Measurements from ENCODE around the gene KRT72. TPM values are rescaled to one million over a fixed set of nuclear protein-coding genes. Genes with fewer than 3 reads are reported as not detected.

The KRT72 gene
- total RNA-seq, 2 experiments from 2014 or later, result 2.3 TPM

GRCh38 chr12:52636592-52637258 is 35.5 kb upstream of the KRT72 start:
- CTCF ChIA-PET, result no interaction called here
- DNase-seq, result no peak
- Mint-ChIP-seq H3K4me1 (ENCODE audit: low read depth) (peaks cover 47% of the 10 kb centered on the region), H3K27me3 (ENCODE audit: low read depth) (no peaks in the 10 kb centered on the region), H3K27ac (no peak overlapping the region), H3K36me3 (ENCODE audit: low read depth) (no peaks in the 10 kb centered on the region), H3K4me3 (no peak overlapping the region), H3K9me3 (no peaks in the 10 kb centered on the region)
- intact Hi-C loops (cut with micrococcal nuclease), result no loop called here

- Mint-ChIP-seq H3K4me1 (ENCODE audit: low read depth) (peaks cover 47% of the 10 kb centered on the region), H3K27ac (no peak overlapping the region), H3K9me3 (no peaks in the 10 kb centered on the region), H3K36me3 (ENCODE audit: low read depth) (no peaks in the 10 kb centered on the region), H3K27me3 (ENCODE audit: low read depth) (no peaks in the 10 kb centered on the region), H3K4me3 (no peak overlapping the region)
- CTCF ChIA-PET, result interaction anchor here (0.8 kb wide), 1 partner anchor 127 kb away, joined by 3 read pairs; no protein-coding TSS in a partner anchor
- intact Hi-C loops (cut with micrococcal nuclease), result no loop called here
- DNase-seq, result no peak
These were observed 34.9 kb upstream of the KRT72 start for GRCh38 chr12:52636189-52636588.

- Mint-ChIP-seq H3K27me3 (ENCODE audit: low read depth) (no peaks in the 10 kb centered on the region), H3K36me3 (ENCODE audit: low read depth) (no peaks in the 10 kb centered on the region), H3K4me1 (ENCODE audit: low read depth) (peaks cover 58% of the 10 kb centered on the region), H3K4me3 (no peak overlapping the region), H3K27ac (no peak overlapping the region), H3K9me3 (no peaks in the 10 kb centered on the region)
- CTCF ChIA-PET, result interaction anchor here (0.7 to 1.5 kb wide), 3 partner anchors 46 to 236 kb away, joined by 3 to 5 read pairs (median 4); no protein-coding TSS in a partner anchor
- DNase-seq, result no peak
- intact Hi-C loops (cut with micrococcal nuclease), result no loop called here
These were observed 33.2 kb upstream of the KRT72 start for GRCh38 chr12:52634266-52635056.

- H3K27ac Mint-ChIP-seq, result peak overlapping the region; percentile 66
- CTCF ChIA-PET, result interaction anchor here (0.6 to 1.5 kb wide), 4 partner anchors 27 to 276 kb away, joined by 3 to 6 read pairs (median 5); no protein-coding TSS in a partner anchor
- peak; percentile 67 for DNase-seq
- no peaks in the 10 kb centered on the region for H3K9me3 Mint-ChIP-seq
- H3K4me3 Mint-ChIP-seq, result peak overlapping the region; percentile 41
- no peaks in the 10 kb centered on the region for H3K27me3 Mint-ChIP-seq (ENCODE audit: low read depth)
- peaks cover 64% of the 10 kb centered on the region for H3K4me1 Mint-ChIP-seq (ENCODE audit: low read depth)
- H3K36me3 Mint-ChIP-seq (ENCODE audit: low read depth), result no peaks in the 10 kb centered on the region
- intact Hi-C loops (cut with micrococcal nuclease), result loop anchor here (2.0 kb wide), 1 partner anchor 51 kb away; no protein-coding TSS in a partner anchor
These were observed 32.1 kb upstream of the KRT72 start for GRCh38 chr12:52633383-52633782.

GRCh38 chr12:52632656-52633055 is 31.4 kb upstream of the KRT72 start:
- Mint-ChIP-seq H3K27me3 (ENCODE audit: low read depth) (no peaks in the 10 kb centered on the region), H3K4me1 (ENCODE audit: low read depth) (peaks cover 66% of the 10 kb centered on the region), H3K4me3 (no peak overlapping the region), H3K27ac (no peak overlapping the region), H3K9me3 (no peaks in the 10 kb centered on the region), H3K36me3 (ENCODE audit: low read depth) (no peaks in the 10 kb centered on the region)
- intact Hi-C loops (cut with micrococcal nuclease), result loop anchor here (2.0 kb wide), 1 partner anchor 50 kb away; no protein-coding TSS in a partner anchor
- CTCF ChIA-PET, result interaction anchor here (1.0 to 1.1 kb wide), 2 partner anchors 15 to 26 kb away, joined by 4 to 6 read pairs; no protein-coding TSS in a partner anchor
- DNase-seq, result no peak

GRCh38 chr12:52631676-52632459 is 30.6 kb upstream of the KRT72 start:
- CTCF ChIA-PET, result interaction anchor here (0.6 to 1.2 kb wide), 5 partner anchors 14 to 610 kb away, joined by 3 to 5 read pairs (median 3); no protein-coding TSS in a partner anchor
- Mint-ChIP-seq H3K27me3 (ENCODE audit: low read depth) (no peaks in the 10 kb centered on the region), H3K4me1 (ENCODE audit: low read depth) (peaks cover 72% of the 10 kb centered on the region), H3K36me3 (ENCODE audit: low read depth) (no peaks in the 10 kb centered on the region), H3K27ac (no peak overlapping the region), H3K4me3 (no peak overlapping the region), H3K9me3 (no peaks in the 10 kb centered on the region)
- intact Hi-C loops (cut with micrococcal nuclease), result loop anchor here (2.0 kb wide), 1 partner anchor 49 kb away; no protein-coding TSS in a partner anchor
- no peak for DNase-seq

- Mint-ChIP-seq H3K9me3 (no peaks in the 10 kb centered on the region), H3K4me3 (peak overlapping the region; percentile 69), H3K27me3 (ENCODE audit: low read depth) (no peaks in the 10 kb centered on the region), H3K27ac (peak overlapping the region; percentile 86), H3K4me1 (ENCODE audit: low read depth) (peaks cover 76% of the 10 kb centered on the region), H3K36me3 (ENCODE audit: low read depth) (no peaks in the 10 kb centered on the region)
- intact Hi-C loops (cut with micrococcal nuclease), result no loop called here
- CTCF ChIA-PET, result interaction anchor here (0.6 to 1.2 kb wide), 4 partner anchors 20 to 353 kb away, joined by 3 read pairs; no protein-coding TSS in a partner anchor
- no peak for DNase-seq
These were observed 30.0 kb upstream of the KRT72 start for GRCh38 chr12:52631264-52631663.

GRCh38 chr12:52630599-52631200 is 29.4 kb upstream of the KRT72 start:
- H3K4me3 Mint-ChIP-seq, result peak overlapping the region; percentile 69
- CTCF ChIA-PET, result interaction anchor here (0.6 to 1.2 kb wide), 3 partner anchors 20 to 249 kb away, joined by 3 to 4 read pairs (median 3); no protein-coding TSS in a partner anchor
- peaks cover 78% of the 10 kb centered on the region for H3K4me1 Mint-ChIP-seq (ENCODE audit: low read depth)
- DNase-seq, result no peak
- intact Hi-C loops (cut with micrococcal nuclease), result no loop called here
- H3K36me3 Mint-ChIP-seq (ENCODE audit: low read depth), result no peaks in the 10 kb centered on the region
- peak overlapping the region; percentile 86 for H3K27ac Mint-ChIP-seq
- no peaks in the 10 kb centered on the region for H3K27me3 Mint-ChIP-seq (ENCODE audit: low read depth)
- no peaks in the 10 kb centered on the region for H3K9me3 Mint-ChIP-seq

- Mint-ChIP-seq H3K4me1 (ENCODE audit: low read depth) (peaks cover 84% of the 10 kb centered on the region), H3K36me3 (ENCODE audit: low read depth) (no peaks in the 10 kb centered on the region), H3K27me3 (ENCODE audit: low read depth) (no peaks in the 10 kb centered on the region), H3K4me3 (peak overlapping the region; percentile 69), H3K9me3 (no peaks in the 10 kb centered on the region), H3K27ac (peak overlapping the region; percentile 86)
- DNase-seq, result peak; percentile 3
- CTCF ChIA-PET, result interaction anchor here (0.9 kb wide), 1 partner anchor 250 kb away, joined by 4 read pairs; no protein-coding TSS in a partner anchor
- intact Hi-C loops (cut with micrococcal nuclease), result no loop called here
These were observed 28.8 kb upstream of the KRT72 start for GRCh38 chr12:52630008-52630500.

- DNase-seq, result peak; percentile 5
- H3K27me3 Mint-ChIP-seq (ENCODE audit: low read depth), result no peaks in the 10 kb centered on the region
- peak overlapping the region; percentile 86 for H3K27ac Mint-ChIP-seq
- CTCF ChIA-PET, result interaction anchor here (0.9 to 1.0 kb wide), 2 partner anchors 19 to 250 kb away, joined by 3 to 4 read pairs; no protein-coding TSS in a partner anchor
- peak overlapping the region; percentile 69 for H3K4me3 Mint-ChIP-seq
- intact Hi-C loops (cut with micrococcal nuclease), result no loop called here
- H3K9me3 Mint-ChIP-seq, result no peaks in the 10 kb centered on the region
- no peaks in the 10 kb centered on the region for H3K36me3 Mint-ChIP-seq (ENCODE audit: low read depth)
- H3K4me1 Mint-ChIP-seq (ENCODE audit: low read depth), result peaks cover 83% of the 10 kb centered on the region
These were observed 28.2 kb upstream of the KRT72 start for GRCh38 chr12:52629281-52630007.

GRCh38 chr12:52628841-52629240 is 27.6 kb upstream of the KRT72 start:
- Mint-ChIP-seq H3K27ac (no peak overlapping the region), H3K4me3 (peak overlapping the region; percentile 5), H3K36me3 (ENCODE audit: low read depth) (no peaks in the 10 kb centered on the region), H3K4me1 (ENCODE audit: low read depth) (peaks cover 76% of the 10 kb centered on the region), H3K27me3 (ENCODE audit: low read depth) (no peaks in the 10 kb centered on the region), H3K9me3 (no peaks in the 10 kb centered on the region)
- intact Hi-C loops (cut with micrococcal nuclease), result no loop called here
- no peak for DNase-seq
- CTCF ChIA-PET, result interaction anchor here (1.0 kb wide), 1 partner anchor 18 kb away, joined by 3 read pairs; no protein-coding TSS in a partner anchor

Measured in activated naive CD4-positive, alpha-beta T cell treated with anti-CD3 and anti-CD28 coated beads for 36 hours (primary cell).